ENCODE data around the gene USP49.
A peak's percentile ranks its signal among the peaks of the same experiment; 100 is the strongest.

USP49 gene

GRCh38 chr6:41791984-41792383, 103.2 kb downstream of the USP49 start:
- H3K27me3 ChIP-seq (ENCODE audit: insufficient read depth, low read length, poor library complexity, severe bottlenecking) = no peaks in the 10 kb centered on the region
- H3K4me3 ChIP-seq (ENCODE audit: low read length, poor library complexity, severe bottlenecking) = no peak overlapping the region
- H3F3A ChIP-seq (ENCODE audit: low read depth) = no peaks in the 10 kb centered on the region
- peaks cover 46% of the 10 kb centered on the region for H3K36me3 ChIP-seq (ENCODE audit: insufficient read depth, low read length)
- no peak overlapping the region for H2AFZ ChIP-seq (ENCODE audit: low read length)
- H3K4me1 ChIP-seq (ENCODE audit: insufficient read depth, low read length, poor library complexity, severe bottlenecking) = peaks cover 13% of the 10 kb centered on the region
- no peak overlapping the region for H3K4me2 ChIP-seq (ENCODE audit: low read depth, low read length, poor library complexity, severe bottlenecking)
- H3K79me2 ChIP-seq (ENCODE audit: insufficient read depth, low read length) = peaks cover 32% of the 10 kb centered on the region
- peaks cover 20% of the 10 kb centered on the region for H4K20me1 ChIP-seq (ENCODE audit: insufficient read depth, low read length, poor library complexity, severe bottlenecking)
- no peaks in the 10 kb centered on the region for H3K9me2 ChIP-seq (replicated peaks; ENCODE audit: low read depth, low read length)
- no peak overlapping the region for H3K9ac ChIP-seq (ENCODE audit: low read depth, low read length, poor library complexity, severe bottlenecking)
- TF ChIP-seq EZH2phosphoT487 (IDR thresholded peaks at IDR 0.05; ENCODE audit: borderline replicate concordance) (no peak), CTCF (conservative IDR thresholded peaks at IDR 0.05; ENCODE audit: low read length) (no peak)
- H3K9me3 ChIP-seq (ENCODE audit: insufficient read depth, low read depth, low read length) = no peaks in the 10 kb centered on the region

- Histone ChIP-seq H3K36me3 (ENCODE audit: insufficient read depth, low read length) (peaks cover 40% of the 10 kb centered on the region), H3K27me3 (ENCODE audit: insufficient read depth, low read length, poor library complexity, severe bottlenecking) (no peaks in the 10 kb centered on the region), H3K9ac (ENCODE audit: low read depth, low read length, poor library complexity, severe bottlenecking) (no peak overlapping the region), H3K79me2 (ENCODE audit: insufficient read depth, low read length) (peaks cover 36% of the 10 kb centered on the region), H3K4me3 (ENCODE audit: low read length, poor library complexity, severe bottlenecking) (no peak overlapping the region), H3K4me1 (ENCODE audit: insufficient read depth, low read length, poor library complexity, severe bottlenecking) (peaks cover 13% of the 10 kb centered on the region), H4K20me1 (ENCODE audit: insufficient read depth, low read length, poor library complexity, severe bottlenecking) (peaks cover 22% of the 10 kb centered on the region), H3F3A (ENCODE audit: low read depth) (no peaks in the 10 kb centered on the region), H3K9me2 (replicated peaks; ENCODE audit: low read depth, low read length) (no peaks in the 10 kb centered on the region), H3K4me2 (ENCODE audit: low read depth, low read length, poor library complexity, severe bottlenecking) (no peak overlapping the region), H3K9me3 (ENCODE audit: insufficient read depth, low read depth, low read length) (no peaks in the 10 kb centered on the region), H2AFZ (ENCODE audit: low read length) (no peak overlapping the region)
- TF ChIP-seq EZH2phosphoT487 (IDR thresholded peaks at IDR 0.05; ENCODE audit: borderline replicate concordance) (no peak), CTCF (conservative IDR thresholded peaks at IDR 0.05; ENCODE audit: low read length) (no peak)
Measured at GRCh38 chr6:41791305-41791704, 103.9 kb downstream of the USP49 start.

GRCh38 chr6:41790045-41790444, 105.1 kb downstream of the USP49 start:
- Histone ChIP-seq H3K79me2 (ENCODE audit: insufficient read depth, low read length) (peaks cover 45% of the 10 kb centered on the region), H3K9me3 (ENCODE audit: insufficient read depth, low read depth, low read length) (no peaks in the 10 kb centered on the region), H3F3A (ENCODE audit: low read depth) (no peaks in the 10 kb centered on the region), H3K9ac (ENCODE audit: low read depth, low read length, poor library complexity, severe bottlenecking) (no peak overlapping the region), H3K27me3 (ENCODE audit: insufficient read depth, low read length, poor library complexity, severe bottlenecking) (no peaks in the 10 kb centered on the region), H3K4me3 (ENCODE audit: low read length, poor library complexity, severe bottlenecking) (no peak overlapping the region), H3K9me2 (replicated peaks; ENCODE audit: low read depth, low read length) (no peaks in the 10 kb centered on the region), H3K4me1 (ENCODE audit: insufficient read depth, low read length, poor library complexity, severe bottlenecking) (peaks cover 24% of the 10 kb centered on the region), H3K36me3 (ENCODE audit: insufficient read depth, low read length) (peaks cover 30% of the 10 kb centered on the region), H3K4me2 (ENCODE audit: low read depth, low read length, poor library complexity, severe bottlenecking) (peak overlapping the region; percentile 50), H4K20me1 (ENCODE audit: insufficient read depth, low read length, poor library complexity, severe bottlenecking) (peaks cover 28% of the 10 kb centered on the region), H2AFZ (ENCODE audit: low read length) (no peak overlapping the region)
- no peak for TF ChIP-seq EZH2phosphoT487 (IDR thresholded peaks at IDR 0.05; ENCODE audit: borderline replicate concordance)
- no peak for TF ChIP-seq CTCF (conservative IDR thresholded peaks at IDR 0.05; ENCODE audit: low read length)

Data from Loucy (cell line).